AG20443 (cell line): Measurements from ENCODE around the gene OR11L1.

Experiments
- DNase-seq: peaks from one replicate; pipeline ENCODE4 v3.0.0; 2012; ENCODE audit warnings: low spot score, mixed read lengths

Gene OR11L1

GRCh38 chr1:247797518-247797917, 44.2 kb downstream of the OR11L1 start:
- DNase-seq = no peak
